Mammary epithelial cell (primary cell): ENCODE measurements around the gene SPATS2.

Experiments used
- CTCF ChIP-seq, 2 donors: IDR thresholded peaks in 1 of 2; conservative IDR thresholded peaks in 1 of 2; 2 replicates each; pipeline ENCODE4 v1.5.1; 2011 to 2012; ENCODE audit warnings: inconsistent platforms in 2 of 2, low read length in 2 of 2, mild to moderate bottlenecking in 2 of 2, control low read depth in 1 of 2, low read depth in 1 of 2; ENCODE audit not compliant: insufficient read depth in 1 of 2; ENCODE audit errors: extremely low read depth in 1 of 2
- EZH2 ChIP-seq: IDR thresholded peaks from 2 replicates; pipeline ENCODE4 v1.6.1; 2012; ENCODE audit warnings: low read length, inconsistent platforms, borderline replicate concordance

DNA sequence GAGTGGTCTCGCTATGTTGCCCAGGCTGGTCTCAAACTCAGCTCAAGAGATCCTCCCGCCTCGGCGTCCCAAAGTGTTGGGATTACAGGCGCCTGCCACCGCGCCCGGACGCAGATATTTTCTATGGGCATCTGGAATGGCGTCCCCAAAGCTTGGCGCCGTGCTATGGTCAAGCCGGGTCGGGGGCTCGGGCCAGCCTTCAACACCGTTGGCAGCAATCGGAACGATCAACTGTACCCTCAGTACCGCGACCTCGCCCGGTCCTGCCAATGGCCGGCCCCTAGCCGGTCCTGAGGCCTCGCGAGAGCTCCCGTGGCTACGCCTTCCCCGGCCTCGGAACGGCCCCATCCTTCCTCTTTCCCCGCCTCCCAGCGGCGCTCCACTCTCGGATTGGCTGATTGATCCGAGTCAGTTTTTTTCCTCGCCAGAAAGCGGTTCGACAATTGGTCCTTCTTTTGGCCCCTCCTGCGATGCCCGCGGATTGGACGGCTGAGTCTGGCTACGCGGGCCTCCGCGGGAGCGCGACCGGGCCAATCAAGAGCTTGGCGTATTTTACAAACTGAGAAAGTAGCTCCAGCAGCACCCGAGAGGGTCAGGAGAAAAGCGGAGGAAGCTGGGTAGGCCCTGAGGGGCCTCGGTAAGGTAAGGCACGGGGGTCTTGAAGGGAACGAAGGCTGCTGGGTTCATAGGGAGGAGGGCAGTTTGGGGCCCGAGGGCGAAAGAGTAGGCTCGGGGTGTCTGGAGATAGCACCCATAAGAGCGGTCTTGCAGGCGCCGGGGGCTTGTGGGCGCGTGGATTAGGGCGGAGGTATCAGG, 44.3 kb upstream of the SPATS2 start, which contains the start of gene TROAP:
- TF ChIP-seq EZH2 = no peak
- no peak for TF ChIP-seq CTCF (conservative IDR thresholded peaks at IDR 0.05 in 1 of 2, IDR thresholded peaks at IDR 0.05 in 1 of 2; ENCODE audit: extremely low read depth in 1 of 2, insufficient read depth in 1 of 2, low read depth in 1 of 2, low read length in 2 of 2)
